Measurements from ENCODE around the gene ESR1. TPM values are rescaled to one million over a fixed set of nuclear protein-coding genes. Genes with fewer than 3 reads are reported as not detected.
A peak's percentile ranks its signal among the peaks of the same experiment; 100 is the strongest.

The ESR1 gene
- total RNA-seq, 1 experiment from 2014 or later: 0.98 TPM

DNA sequence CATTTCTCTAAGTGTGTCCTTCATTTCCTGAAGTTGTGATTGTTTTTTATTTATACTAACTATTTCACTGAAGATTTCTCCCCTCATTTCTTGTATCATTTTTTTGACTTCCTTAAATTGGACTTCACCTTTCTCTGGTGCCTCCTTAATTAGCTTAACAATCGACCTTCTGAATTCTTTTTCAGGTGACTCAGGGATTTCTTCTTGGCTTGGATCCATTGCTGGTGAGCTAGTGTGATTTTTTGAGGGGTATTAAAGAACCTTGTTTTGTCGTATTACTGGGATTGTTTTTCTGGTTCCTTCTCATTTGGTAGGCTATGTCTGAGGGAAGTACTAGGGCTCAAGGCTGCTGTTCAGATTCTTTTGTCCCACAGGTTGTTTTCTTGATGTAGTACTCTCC lies 92.8 kb downstream of the ESR1 start:
- Mint-ChIP-seq H3K9me3 (peaks cover 27% of the 10 kb centered on the region), H3K4me1 (peaks cover 16% of the 10 kb centered on the region), H3K27me3 (ENCODE audit: low read depth) (no peaks in the 10 kb centered on the region), H3K36me3 (peaks cover 12% of the 10 kb centered on the region), H3K27ac (no peak overlapping the region), H3K4me3 (no peak overlapping the region)
- no peak for ATAC-seq
- TF ChIP-seq, protein P1, sequence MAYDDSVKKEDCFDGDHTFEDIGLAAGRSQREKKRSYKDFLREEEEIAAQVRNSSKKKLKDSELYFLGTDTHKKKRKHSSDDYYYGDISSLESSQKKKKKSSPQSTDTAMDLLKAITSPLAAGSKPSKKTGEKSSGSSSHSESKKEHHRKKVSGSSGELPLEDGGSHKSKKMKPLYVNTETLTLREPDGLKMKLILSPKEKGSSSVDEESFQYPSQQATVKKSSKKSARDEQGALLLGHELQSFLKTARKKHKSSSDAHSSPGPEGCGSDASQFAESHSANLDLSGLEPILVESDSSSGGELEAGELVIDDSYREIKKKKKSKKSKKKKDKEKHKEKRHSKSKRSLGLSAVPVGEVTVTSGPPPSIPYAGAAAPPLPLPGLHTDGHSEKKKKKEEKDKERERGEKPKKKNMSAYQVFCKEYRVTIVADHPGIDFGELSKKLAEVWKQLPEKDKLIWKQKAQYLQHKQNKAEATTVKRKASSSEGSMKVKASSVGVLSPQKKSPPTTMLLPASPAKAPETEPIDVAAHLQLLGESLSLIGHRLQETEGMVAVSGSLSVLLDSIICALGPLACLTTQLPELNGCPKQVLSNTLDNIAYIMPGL (CRISPR knock-in tag; IDR thresholded peaks at IDR 0.05): no peak
- TF ChIP-seq ZNF219 (CRISPR knock-in tag; IDR thresholded peaks at IDR 0.05; ENCODE audit: borderline replicate concordance) (no peak), CREB1 (CRISPR knock-in tag; IDR thresholded peaks at IDR 0.05) (no peak), FOXK1 (CRISPR knock-in tag; IDR thresholded peaks at IDR 0.05) (no peak), JUN (CRISPR knock-in tag; IDR thresholded peaks at IDR 0.05) (no peak), SMAD4 (CRISPR knock-in tag; IDR thresholded peaks at IDR 0.05) (no peak), IRF2 (CRISPR knock-in tag; IDR thresholded peaks at IDR 0.05; ENCODE audit: borderline replicate concordance, low read depth) (no peak), GTF2I (CRISPR knock-in tag; conservative IDR thresholded peaks at IDR 0.05) (no peak), HMGA2 (CRISPR knock-in tag; IDR thresholded peaks at IDR 0.05) (no peak), TEAD4 (CRISPR knock-in tag; IDR thresholded peaks at IDR 0.05) (no peak), TCF7 (CRISPR knock-in tag; IDR thresholded peaks at IDR 0.05; ENCODE audit: low read depth) (no peak)
- TF ChIP-seq, protein P2, sequence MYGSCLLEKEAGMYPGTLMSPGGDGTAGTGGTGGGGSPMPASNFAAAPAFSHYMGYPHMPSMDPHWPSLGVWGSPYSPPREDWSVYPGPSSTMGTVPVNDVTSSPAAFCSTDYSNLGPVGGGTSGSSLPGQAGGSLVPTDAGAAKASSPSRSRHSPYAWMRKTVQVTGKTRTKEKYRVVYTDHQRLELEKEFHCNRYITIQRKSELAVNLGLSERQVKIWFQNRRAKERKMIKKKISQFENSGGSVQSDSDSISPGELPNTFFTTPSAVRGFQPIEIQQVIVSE (CRISPR knock-in tag; IDR thresholded peaks at IDR 0.05; ENCODE audit: borderline replicate concordance): no peak
- TF ChIP-seq, protein P3, sequence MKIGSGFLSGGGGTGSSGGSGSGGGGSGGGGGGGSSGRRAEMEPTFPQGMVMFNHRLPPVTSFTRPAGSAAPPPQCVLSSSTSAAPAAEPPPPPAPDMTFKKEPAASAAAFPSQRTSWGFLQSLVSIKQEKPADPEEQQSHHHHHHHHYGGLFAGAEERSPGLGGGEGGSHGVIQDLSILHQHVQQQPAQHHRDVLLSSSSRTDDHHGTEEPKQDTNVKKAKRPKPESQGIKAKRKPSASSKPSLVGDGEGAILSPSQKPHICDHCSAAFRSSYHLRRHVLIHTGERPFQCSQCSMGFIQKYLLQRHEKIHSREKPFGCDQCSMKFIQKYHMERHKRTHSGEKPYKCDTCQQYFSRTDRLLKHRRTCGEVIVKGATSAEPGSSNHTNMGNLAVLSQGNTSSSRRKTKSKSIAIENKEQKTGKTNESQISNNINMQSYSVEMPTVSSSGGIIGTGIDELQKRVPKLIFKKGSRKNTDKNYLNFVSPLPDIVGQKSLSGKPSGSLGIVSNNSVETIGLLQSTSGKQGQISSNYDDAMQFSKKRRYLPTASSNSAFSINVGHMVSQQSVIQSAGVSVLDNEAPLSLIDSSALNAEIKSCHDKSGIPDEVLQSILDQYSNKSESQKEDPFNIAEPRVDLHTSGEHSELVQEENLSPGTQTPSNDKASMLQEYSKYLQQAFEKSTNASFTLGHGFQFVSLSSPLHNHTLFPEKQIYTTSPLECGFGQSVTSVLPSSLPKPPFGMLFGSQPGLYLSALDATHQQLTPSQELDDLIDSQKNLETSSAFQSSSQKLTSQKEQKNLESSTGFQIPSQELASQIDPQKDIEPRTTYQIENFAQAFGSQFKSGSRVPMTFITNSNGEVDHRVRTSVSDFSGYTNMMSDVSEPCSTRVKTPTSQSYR (CRISPR knock-in tag; IDR thresholded peaks at IDR 0.05): no peak
- TF ChIP-seq, protein P4, sequence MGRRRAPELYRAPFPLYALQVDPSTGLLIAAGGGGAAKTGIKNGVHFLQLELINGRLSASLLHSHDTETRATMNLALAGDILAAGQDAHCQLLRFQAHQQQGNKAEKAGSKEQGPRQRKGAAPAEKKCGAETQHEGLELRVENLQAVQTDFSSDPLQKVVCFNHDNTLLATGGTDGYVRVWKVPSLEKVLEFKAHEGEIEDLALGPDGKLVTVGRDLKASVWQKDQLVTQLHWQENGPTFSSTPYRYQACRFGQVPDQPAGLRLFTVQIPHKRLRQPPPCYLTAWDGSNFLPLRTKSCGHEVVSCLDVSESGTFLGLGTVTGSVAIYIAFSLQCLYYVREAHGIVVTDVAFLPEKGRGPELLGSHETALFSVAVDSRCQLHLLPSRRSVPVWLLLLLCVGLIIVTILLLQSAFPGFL (CRISPR knock-in tag; IDR thresholded peaks at IDR 0.05; ENCODE audit: borderline replicate concordance): no peak
- ChIA-PET POLR2A (no interaction called here), CTCF (no interaction called here)
- no peak for DNase-seq (ENCODE audit: low spot score)

DNA sequence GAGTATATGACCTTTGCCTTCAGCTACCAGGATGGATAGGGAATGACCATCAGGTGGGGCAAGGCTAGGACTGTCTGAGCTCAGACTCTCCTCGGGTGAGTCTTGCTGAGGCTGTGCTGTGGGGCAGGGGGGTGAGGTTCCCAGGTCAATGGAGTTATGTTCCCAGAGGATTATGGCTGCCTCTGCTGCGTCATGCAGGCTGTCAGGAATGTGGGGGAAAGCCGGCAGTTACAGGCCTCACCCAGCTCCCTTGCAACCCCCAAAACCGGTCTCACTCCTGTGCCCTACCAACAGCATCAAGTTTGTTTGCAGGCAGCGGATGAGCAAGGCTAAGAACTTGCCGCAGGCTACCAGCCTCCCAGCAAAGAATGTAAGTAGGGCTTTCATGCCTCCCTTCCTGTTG lies 93.5 kb downstream of the ESR1 start:
- Mint-ChIP-seq H3K4me1 (peaks cover 16% of the 10 kb centered on the region), H3K9me3 (peaks cover 27% of the 10 kb centered on the region), H3K27me3 (ENCODE audit: low read depth) (no peaks in the 10 kb centered on the region), H3K4me3 (no peak overlapping the region), H3K27ac (no peak overlapping the region; the same call in 1 of the 2 replicates), H3K36me3 (peaks cover 12% of the 10 kb centered on the region)
- DNase-seq (ENCODE audit: low spot score) (no peak), ATAC-seq (peak; percentile 41)
- CTCF ChIA-PET: no interaction called here
- POLR2A ChIA-PET: no interaction called here
- TF ChIP-seq NR3C1 (CRISPR knock-in tag; conservative IDR thresholded peaks at IDR 0.05; ENCODE audit: low read depth) (no peak), MYBL2 (CRISPR knock-in tag; IDR thresholded peaks at IDR 0.05) (no peak), ATF1 (CRISPR knock-in tag; IDR thresholded peaks at IDR 0.05) (no peak), GRHL2 (CRISPR knock-in tag; IDR thresholded peaks at IDR 0.05; ENCODE audit: insufficient replicate concordance, severe bottlenecking) (no peak), NFE2L1 (CRISPR knock-in tag; IDR thresholded peaks at IDR 0.05) (no peak), TEAD1 (CRISPR knock-in tag; IDR thresholded peaks at IDR 0.05) (no peak), OVOL2 (CRISPR knock-in tag; IDR thresholded peaks at IDR 0.05; ENCODE audit: borderline replicate concordance) (no peak)
- TF ChIP-seq, protein P5, sequence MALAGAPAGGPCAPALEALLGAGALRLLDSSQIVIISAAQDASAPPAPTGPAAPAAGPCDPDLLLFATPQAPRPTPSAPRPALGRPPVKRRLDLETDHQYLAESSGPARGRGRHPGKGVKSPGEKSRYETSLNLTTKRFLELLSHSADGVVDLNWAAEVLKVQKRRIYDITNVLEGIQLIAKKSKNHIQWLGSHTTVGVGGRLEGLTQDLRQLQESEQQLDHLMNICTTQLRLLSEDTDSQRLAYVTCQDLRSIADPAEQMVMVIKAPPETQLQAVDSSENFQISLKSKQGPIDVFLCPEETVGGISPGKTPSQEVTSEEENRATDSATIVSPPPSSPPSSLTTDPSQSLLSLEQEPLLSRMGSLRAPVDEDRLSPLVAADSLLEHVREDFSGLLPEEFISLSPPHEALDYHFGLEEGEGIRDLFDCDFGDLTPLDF (CRISPR knock-in tag; IDR thresholded peaks at IDR 0.05): no peak
- TF ChIP-seq, protein P6, sequence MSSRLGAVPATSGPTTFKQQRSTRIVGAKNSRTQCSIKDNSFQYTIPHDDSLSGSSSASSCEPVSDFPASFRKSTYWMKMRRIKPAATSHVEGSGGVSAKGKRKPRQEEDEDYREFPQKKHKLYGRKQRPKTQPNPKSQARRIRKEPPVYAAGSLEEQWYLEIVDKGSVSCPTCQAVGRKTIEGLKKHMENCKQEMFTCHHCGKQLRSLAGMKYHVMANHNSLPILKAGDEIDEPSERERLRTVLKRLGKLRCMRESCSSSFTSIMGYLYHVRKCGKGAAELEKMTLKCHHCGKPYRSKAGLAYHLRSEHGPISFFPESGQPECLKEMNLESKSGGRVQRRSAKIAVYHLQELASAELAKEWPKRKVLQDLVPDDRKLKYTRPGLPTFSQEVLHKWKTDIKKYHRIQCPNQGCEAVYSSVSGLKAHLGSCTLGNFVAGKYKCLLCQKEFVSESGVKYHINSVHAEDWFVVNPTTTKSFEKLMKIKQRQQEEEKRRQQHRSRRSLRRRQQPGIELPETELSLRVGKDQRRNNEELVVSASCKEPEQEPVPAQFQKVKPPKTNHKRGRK (CRISPR knock-in tag; IDR thresholded peaks at IDR 0.05; ENCODE audit: borderline replicate concordance): no peak
- TF ChIP-seq, protein P7, sequence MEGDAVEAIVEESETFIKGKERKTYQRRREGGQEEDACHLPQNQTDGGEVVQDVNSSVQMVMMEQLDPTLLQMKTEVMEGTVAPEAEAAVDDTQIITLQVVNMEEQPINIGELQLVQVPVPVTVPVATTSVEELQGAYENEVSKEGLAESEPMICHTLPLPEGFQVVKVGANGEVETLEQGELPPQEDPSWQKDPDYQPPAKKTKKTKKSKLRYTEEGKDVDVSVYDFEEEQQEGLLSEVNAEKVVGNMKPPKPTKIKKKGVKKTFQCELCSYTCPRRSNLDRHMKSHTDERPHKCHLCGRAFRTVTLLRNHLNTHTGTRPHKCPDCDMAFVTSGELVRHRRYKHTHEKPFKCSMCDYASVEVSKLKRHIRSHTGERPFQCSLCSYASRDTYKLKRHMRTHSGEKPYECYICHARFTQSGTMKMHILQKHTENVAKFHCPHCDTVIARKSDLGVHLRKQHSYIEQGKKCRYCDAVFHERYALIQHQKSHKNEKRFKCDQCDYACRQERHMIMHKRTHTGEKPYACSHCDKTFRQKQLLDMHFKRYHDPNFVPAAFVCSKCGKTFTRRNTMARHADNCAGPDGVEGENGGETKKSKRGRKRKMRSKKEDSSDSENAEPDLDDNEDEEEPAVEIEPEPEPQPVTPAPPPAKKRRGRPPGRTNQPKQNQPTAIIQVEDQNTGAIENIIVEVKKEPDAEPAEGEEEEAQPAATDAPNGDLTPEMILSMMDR (IDR thresholded peaks at IDR 0.05): no peak
- TF ChIP-seq, protein P8, sequence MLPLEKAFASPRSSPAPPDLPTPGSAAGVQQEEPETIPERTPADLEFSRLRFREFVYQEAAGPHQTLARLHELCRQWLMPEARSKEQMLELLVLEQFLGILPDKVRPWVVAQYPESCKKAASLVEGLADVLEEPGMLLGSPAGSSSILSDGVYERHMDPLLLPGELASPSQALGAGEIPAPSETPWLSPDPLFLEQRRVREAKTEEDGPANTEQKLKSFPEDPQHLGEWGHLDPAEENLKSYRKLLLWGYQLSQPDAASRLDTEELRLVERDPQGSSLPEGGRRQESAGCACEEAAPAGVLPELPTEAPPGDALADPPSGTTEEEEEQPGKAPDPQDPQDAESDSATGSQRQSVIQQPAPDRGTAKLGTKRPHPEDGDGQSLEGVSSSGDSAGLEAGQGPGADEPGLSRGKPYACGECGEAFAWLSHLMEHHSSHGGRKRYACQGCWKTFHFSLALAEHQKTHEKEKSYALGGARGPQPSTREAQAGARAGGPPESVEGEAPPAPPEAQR (CRISPR knock-in tag; IDR thresholded peaks at IDR 0.05): no peak
